Fibroblast of skin of abdomen (primary cell): Measurements from ENCODE around the gene OR4D10. TPM values are rescaled to one million over a fixed set of nuclear protein-coding genes. Genes with fewer than 3 reads are reported as not detected.
"Not testable (repeated sequence)": the region's sequence is repeated elsewhere in the genome, so short reads cannot be mapped to it uniquely, and the experiment has no call there.

Experiments
- DNase-seq: peaks from one replicate; pipeline ENCODE4 v3.0.0-alpha.2; 2013
- polyA plus RNA-seq, 2 experiments: library from polyadenylated mRNA; unstranded; fragments of 120-200 nt; gene quantifications; one replicate each; pipeline ENCODE4 v1.2.1, GENCODE V29; 2013; ENCODE audit not compliant: insufficient read length in 2 of 2

The OR4D10 gene
- not detected for polyA plus RNA-seq (2013, experiment 1 of 2; ENCODE audit: insufficient read length)
- not detected for polyA plus RNA-seq (2013, experiment 2 of 2; ENCODE audit: insufficient read length)

DNA sequence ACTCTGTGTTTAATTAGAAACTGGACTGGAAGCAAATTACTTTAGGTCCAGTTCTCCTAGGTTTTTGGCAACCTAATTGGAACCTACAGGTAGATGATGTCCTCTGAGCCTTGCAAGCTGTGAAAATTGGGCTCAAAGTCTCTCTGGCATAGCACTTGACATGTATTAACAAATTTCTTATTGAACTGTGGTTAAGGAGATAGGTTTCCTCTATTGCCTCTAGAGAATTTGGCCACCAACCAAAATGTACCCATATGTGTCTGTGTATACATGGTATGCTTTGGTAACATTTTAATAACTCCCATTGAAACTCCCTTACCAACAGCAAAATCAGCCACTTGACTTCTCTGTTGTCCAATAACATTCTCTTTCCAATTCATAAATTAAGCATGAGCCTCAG lies at the start of gene OR4D10:
Gene OR4D10, plus strand, starts transcription at position 301 of the 400 bp plus-strand sequence. CDS start 4,115 bp downstream, outside the sequence.
- DNase-seq = no peak

DNA sequence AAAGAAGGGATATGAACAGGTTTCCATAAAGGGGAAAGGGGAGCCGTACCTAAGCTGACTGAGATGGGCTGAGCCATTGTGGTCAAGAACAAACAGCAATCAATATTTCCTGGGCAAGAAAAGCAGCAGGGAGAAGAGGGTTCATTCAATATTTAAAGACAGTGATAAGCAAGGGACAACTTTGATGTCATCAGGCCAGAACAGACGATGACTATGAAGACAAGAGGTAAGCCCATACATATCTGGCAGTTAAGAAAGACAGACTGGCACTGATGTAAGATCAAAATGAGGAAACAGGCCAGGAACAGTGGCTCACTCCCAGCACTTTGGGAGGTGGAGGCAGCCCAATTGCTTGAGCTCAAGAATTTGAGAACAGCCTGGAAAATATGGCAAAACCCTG lies 49.3 kb upstream of the OR4D10 start:
- DNase-seq = no peak

DNA sequence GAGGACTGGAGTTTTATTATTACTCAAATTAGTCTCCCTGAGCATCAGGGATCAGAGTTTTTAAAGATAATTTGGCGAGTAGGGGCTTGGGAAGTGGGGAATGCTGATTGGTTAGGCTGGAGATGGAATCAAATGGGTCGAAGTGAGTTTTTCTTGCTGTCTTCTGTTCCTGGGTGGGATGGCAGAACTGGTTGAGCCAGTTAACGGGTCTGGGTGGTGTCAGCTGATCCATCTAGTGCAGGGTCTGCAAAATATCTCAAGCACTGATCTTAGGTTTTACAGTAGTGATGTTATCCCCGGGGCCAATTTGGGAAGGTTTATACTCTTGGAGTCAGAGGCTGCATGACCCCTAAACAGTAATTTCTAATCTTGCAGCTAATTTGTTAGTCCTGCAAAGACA lies 48.0 kb upstream of the OR4D10 start:
- DNase-seq = no peak

DNA sequence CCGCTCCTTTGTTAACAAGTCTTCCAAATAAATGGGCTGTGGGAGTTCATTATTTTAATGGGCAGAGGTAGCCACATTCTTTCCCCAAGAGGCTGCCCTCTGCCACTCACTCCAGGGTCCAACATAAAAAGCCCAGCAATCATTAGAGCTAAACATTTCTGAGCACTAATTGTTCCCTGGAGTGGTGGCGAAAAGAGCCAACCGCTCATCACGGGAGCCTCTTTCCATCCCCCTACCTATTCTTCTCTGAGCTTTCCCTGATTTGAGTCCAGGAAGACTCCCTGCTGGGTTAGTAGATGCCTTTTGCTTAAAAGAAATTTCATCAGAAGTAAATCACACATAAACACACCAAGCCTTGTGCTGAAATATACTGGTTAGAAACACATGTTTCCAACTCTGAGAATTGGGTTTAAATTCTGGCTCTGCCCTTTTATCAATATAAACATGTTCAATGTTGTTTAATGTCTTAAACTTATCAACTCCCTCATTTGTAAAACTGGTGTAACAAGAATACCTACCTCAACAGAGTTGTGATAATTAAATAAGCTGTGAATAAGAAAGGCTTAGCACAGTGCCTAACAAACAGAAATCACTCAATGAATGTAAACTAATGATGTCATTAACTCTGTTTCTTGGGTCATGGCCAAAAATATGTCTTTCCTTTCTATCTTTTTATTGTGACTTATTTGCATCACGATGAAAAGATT lies 46.6 kb upstream of the OR4D10 start, which contains the start of gene OR5A2:
Gene OR5A2, minus strand, starts transcription at position 53 of the 707 bp plus-strand sequence. CDS start 3,460 bp downstream, outside the sequence.
- DNase-seq = no peak

DNA sequence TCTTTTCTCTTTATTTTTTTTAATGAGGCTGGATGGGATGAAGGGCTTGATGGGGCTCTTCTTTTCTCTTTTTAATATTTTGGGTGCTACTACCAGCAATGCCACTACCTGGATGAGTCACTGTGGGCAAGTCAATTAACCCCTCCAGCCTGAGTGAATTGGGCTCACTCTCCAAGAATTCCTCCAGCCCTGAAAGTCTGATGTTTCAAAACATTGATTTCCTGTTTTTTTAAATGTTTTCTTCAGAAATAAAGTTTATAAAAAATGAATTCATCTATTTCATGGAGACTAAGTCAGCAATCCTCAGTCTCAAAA lies 46.1 kb upstream of the OR4D10 start:
- DNase-seq = no peak

DNA sequence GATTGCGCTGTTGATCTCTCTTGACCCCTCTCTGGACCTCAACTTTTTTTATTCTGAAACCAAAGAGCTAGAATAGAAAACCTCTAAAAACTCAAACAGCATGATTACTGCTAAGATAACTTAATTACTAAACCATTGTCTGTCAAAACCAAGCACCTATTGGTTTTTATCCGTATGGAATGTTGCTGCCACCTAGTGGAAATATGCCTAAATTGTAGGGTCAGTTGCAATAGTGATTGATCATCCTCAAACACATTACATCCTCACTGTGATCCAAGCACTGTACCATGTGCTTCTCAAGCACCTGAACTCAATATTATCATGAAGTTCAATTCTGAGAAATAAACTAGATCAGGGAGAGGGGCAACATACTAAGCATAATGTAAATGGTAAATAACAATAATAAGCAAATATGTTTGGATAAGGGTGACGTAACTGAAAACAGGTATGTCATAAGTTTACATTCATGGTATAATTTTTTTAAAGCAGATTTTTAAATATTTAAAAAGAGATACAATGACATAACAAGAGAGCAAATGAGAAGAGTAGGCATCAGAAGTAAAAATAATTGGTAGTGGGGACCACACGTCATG lies 43.1 kb upstream of the OR4D10 start:
- DNase-seq = peak; percentile 13

DNA sequence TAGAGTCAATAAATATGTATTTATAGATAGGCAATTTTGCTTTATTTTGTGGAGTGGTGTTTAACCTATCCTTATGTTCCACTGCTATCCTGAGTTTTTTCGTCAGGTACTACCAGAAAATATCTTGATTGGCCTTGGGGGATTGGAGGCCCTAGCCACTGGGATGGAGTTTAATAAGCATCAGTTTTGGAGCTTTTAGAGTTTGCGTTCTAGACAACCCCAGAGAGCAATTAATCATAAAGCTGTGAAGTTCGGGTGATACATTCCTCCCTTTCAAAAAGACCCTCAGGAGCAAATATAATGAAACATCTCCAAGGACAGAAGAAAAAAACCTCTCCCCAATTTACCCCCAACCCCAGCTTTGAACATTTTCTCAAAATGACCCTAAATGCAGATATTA lies 36.9 kb upstream of the OR4D10 start, which contains the start of gene OR5A1:
Gene OR5A1, plus strand, starts transcription at position 301 of the 400 bp plus-strand sequence. CDS start 6,700 bp downstream, outside the sequence.
- no peak for DNase-seq

DNA sequence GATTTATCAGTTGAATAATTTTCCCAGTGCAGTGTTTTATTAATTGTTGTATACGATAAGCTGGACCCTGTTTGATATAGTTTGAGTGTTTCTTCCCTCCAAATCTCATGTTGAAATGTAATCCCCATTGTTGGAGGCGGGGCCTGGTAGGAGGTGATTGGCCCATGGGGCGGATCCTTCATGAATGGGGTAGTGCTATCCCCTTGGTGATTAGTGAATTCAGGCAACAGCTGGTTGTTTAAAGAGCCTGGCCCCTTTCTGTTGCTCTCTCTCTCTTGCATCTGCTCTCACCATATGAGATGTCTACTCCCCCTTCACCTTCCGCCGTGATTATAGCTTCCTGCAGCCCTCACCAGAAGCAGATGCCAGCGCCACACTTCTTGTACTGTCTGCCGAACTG lies 35.3 kb upstream of the OR4D10 start:
- no peak for DNase-seq

DNA sequence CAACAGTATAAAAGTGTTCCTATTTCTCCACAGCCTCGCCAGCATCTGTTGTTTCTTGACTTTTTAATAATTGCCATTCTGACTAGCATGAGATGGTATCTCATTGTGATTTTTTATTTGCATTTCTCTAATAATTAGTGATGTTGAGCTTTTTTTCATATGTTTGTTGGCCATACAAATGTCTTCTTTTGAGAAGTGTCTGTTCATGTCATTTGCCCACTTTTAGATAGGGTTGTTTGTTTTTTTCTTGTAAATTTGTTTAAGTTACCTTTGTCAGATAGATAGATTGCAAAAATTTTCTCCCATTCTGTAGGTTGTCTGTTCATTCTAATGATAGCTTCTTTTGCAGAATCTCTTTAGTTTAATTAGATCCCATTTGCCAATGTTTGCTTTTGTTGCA lies 27.5 kb upstream of the OR4D10 start:
- not testable (repeated sequence) for DNase-seq

DNA sequence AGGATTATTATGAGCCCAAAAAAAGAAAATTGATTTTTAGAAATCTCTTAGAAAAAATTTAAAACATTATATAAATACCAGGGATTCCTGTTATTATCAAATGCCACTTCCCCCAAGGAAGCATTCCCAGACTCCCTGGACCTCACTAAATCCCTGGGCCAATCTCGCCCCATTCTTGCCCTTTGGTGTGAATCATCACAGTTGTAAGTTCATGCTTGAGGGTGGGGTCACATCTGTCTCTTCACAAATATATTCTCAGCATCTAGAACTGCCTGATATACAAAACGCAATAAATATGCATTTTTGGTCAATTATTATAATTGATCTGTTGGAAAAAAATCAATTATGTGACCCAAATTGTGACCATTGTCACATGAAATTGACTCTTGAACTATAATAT lies 24.6 kb upstream of the OR4D10 start:
- no peak for DNase-seq

DNA sequence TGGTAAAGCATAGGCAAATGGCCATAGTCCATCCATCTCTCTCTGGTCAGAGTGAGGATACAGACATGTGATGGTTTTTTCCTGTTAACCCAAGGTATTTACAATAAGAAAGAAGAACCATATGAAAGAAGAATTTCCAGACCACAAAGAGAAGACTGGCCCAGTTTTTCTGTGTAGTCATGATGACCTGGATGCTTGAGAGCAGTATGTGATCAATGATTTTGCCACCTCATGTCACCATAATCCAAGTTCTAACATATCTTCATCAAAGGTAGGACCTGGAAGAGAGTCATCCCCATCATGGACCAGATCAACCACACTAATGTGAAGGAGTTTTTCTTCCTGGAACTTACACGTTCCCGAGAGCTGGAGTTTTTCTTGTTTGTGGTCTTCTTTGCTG lies 16.5 kb upstream of the OR4D10 start, which contains the start of gene OR4D6:
Gene OR4D6, plus strand, starts transcription at position 301 of the 400 bp plus-strand sequence. Its CDS starts 0 bp downstream, at position 301.
- DNase-seq = no peak

DNA sequence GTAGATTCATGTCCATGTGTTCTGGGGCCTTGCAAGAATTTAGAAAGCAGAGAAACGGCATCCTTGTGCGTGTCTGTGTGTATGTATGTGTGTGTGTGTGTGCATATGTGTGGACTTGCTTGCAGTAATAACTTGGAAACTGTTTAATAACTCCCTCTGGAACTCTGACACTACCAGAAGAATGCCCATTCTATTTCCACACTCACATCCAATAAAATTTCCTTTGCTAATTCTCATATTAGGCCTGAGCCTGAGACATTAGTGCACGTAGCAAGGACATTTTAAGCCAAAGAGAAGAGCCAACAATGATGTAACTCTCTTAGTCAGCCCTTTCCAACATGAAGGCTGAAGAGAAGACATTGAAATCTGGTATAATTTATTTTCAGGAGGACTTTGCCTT lies 13.2 kb upstream of the OR4D10 start:
- DNase-seq = no peak

DNA sequence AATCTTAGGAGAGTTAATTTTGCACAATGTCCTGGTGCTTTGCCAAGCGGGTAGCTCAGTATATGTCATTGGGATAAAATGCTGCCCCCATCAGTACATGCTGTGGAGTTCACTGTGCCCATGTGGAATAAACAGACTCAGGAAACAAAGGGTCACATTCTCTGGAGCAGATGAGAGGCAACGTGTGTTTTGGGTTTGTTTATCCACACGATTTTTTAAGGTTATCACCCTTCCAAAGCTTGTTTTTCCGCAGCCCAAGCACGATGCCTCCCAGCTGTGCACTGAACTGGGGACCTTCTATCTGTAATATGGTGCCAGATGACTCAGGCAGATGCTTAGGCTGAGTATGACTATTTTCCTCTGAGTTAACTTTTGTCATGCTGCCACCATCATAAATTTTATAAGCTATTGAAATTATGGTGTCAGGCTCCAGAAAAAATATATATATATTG lies 9.9 kb upstream of the OR4D10 start:
- DNase-seq = no peak

DNA sequence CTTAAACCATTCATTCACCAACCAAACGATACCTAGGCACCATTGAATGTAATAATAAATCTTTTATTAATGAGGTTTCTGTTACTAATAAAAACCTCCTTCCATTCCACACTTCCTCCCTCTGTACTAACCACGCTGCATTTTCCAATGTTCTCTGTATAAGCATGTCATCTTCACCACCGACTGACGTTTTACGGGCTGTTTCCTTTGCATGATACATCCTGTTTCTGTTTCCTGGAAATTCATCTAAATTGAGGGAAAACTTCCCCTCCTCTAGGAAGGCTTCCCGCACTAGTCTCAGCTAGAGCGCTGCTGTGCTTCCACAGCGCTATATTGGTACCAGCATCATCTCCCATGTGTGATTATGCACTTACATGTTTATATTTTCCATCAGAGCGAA lies 2.1 kb downstream of the OR4D10 start:
- DNase-seq = no peak

DNA sequence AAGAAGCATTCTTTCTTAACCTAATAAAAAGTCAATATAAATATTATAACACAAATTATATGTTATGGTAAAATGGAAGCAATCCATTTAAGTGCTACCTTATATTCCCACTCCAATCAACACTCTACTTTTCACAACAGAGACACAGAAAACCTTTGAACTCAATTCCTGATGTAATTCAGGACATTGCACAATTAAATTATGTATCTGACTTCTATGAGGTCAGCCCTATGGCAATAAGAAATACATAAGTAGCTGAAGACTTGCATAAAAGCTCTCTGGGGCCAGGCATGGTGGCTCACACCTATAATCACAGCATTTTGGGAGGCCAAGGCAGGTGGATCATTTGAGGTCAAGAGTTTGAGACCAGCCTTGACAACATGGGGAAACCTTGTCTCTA lies 6.8 kb downstream of the OR4D10 start:
- no peak for DNase-seq

DNA sequence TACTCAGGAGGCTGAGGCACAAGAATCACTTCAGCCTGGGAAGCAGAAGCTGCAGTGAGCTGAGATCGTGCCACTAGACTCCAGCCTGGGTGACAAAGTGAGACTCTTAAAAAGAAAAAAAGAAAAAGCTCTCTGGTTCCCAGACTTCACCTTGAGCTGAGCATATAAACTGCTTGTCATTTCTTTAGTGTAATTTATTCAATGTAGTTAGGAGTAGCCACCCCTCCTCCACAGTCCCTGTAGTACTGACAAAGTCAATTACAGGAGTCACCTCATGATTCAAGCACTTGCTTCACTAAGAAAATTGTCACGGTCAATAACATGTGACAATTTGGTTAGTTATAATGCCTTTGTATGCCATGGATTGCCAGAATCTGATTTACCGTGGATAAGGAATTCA lies 7.2 kb downstream of the OR4D10 start:
- no peak for DNase-seq

DNA sequence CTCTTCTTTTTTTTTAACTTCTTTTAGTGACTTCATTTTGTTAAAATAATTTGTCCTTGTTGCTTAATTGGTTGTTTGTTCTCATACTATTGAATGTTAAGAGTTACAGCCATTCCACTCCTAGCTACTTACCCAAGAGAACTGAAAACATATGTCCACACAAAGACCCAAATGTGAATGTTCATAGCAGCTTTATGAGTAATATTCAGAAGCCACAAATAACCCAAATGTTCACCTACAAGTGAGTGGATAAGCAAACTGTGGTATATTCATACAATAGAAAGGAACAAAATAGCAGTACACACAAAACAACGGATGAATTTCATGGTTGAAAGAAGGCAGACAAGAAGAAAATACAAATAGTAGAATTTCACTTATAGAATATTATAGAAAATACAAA lies 28.8 kb downstream of the OR4D10 start:
- DNase-seq = no peak

DNA sequence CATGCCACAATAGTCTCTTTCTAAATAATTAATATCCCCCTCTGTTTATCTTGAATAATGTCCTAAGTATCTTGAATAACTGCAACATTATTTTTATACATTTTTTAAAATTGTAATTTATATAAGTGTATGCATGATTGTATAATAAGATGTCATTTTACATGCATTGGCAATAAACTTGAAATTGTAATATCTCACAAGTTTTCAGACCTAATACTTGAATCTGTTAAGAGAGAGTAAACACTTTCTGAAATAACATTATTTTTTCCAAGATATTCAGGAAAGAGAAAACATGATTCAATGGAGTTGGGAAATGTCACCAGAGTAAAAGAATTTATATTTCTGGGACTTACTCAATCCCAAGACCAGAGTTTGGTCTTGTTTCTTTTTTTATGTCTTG lies 30.2 kb downstream of the OR4D10 start, which contains the start of gene OR4D11:
Gene OR4D11, plus strand, starts transcription at position 301 of the 400 bp plus-strand sequence. Its CDS starts 0 bp downstream, at position 301.
- DNase-seq = no peak

DNA sequence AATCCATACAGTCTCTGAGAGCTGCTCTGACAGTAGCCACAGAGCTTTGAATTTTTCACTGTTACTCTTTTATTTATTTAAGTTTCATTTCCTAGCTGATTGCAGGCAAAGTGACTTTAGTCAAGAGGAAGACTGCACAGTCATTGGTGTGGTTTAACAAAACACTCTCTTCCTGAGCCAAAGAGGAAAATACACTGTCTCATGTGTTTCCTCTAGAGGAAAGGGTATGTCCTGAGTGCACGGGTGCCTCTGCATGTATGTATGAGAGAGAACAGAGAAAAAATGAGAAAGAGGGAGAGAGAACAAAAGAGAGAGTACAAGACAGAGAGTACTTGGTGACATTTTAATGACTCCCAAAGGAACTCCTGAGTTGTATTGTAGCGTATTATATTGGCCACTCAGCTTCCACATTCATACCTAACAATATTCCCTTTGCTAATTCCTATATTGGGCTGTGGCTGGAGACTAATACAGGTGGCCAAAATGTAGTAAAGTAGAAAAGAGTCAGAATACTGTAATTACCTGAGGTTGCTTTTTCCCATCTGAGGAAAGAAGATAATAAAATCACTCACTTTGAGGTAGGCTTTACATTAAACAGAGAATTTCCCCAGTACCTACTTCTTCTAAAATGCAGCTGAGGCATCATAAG lies 38.0 kb downstream of the OR4D10 start, which contains the start of gene OR4D9:
Gene OR4D9, plus strand, starts transcription at position 599 of the 649 bp plus-strand sequence. CDS start 3,374 bp downstream, outside the sequence.
- DNase-seq = no peak

DNA sequence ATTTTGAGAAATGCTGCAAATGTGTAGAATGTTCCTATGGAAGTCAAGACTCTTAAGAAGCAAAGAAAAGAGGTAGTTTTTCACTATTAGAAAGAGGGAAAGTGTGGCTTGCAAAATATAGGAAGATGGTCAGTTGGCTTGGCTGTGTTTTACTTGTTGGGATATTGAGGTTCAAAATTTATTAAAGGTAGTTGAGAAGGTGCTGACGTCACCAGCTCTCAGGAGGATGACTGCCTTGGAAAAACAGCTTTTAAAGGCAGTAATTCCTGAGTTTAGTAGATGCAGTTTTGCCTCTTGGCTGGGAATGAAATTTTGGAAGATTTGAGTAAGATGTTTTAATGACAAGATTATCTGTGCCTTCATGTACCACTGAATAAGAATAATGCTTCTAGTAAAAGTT lies 38.6 kb downstream of the OR4D10 start:
- DNase-seq = no peak

DNA sequence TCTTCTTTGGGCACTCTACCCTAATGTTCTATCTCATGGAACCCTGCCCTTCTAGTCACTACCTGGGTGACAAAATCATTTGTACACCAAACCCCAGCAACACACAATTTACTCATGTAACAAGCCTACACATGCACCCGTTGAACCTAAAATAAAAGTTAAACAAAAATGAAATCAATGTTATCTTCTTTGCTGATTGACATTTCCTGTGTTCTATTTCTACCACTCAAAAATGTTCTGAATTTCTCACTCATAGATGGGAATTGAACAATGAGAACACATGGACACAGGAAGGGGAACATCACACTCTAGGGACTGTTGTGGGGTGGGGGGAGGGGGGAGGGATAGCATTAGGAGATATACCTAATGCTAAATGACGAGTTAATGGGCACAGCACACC lies 47.0 kb downstream of the OR4D10 start:
- DNase-seq = not testable (repeated sequence)

DNA sequence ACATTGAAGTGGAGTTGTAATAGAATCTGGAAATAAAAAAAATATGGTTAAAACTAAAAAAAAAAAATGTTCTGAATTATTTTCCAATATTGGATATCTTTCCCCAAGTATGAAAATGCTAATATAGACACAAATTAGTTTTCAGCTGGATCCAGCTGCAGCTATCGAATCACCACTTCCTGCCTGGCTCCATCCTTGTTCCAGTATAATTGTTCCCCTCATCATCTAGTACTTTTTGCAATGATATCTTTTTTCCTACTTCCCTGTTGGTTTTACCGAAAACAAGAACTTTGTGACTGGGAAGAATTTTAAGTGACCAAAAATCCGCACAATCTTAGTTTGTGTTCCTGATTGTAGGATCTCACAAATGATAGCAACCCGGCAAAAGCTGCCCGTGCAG lies 47.6 kb downstream of the OR4D10 start:
- DNase-seq = no peak

DNA sequence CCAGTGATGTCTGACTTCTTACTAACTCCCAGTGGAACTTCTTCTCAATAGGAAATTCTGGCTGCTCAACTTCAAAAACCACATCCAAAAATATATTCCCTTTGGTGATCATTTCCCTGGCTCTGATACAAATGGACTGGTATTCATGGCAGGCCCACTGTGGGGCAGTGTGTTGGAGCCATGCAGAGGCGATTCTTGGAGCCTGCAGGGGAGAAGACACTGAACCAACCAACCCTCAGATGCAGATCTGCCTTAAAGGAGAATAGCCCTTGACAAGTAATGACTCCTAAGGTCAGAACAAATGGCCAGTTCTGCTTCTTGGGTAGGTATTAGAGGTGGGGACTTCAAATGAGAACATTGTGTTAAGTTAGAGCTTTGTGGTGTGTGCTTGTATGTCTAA lies 50.4 kb downstream of the OR4D10 start:
- no peak for DNase-seq
